ENCODE measurements around the gene EPHA2.

EPHA2 gene

GRCh38 chr1:16078925-16079656, 76.8 kb downstream of the EPHA2 start:
- H3K9me3 ChIP-seq = no peaks in the 10 kb centered on the region
- no peaks in the 10 kb centered on the region for H4K20me1 ChIP-seq
- TF ChIP-seq Cebpa-rat (IDR thresholded peaks at IDR 0.05) = no peak
- H3K36me3 ChIP-seq = no peaks in the 10 kb centered on the region
- H3K4me3 ChIP-seq = no peak overlapping the region
- H3K27me3 ChIP-seq = peaks cover 5% of the 10 kb centered on the region; the same call in 1 of the 2 replicates
- peak overlapping the region; percentile 49 for H3K4me2 ChIP-seq
- H3K4me1 ChIP-seq = peaks cover 7% of the 10 kb centered on the region
- H3K9ac ChIP-seq = no peak overlapping the region
- 0 out of 2 replicates have a peak overlapping the region, but pooled peaks have one; percentile 7 for H3K27ac ChIP-seq

- Histone ChIP-seq H3K9ac (no peak overlapping the region), H3K4me3 (no peak overlapping the region)
These were observed 78.2 kb downstream of the EPHA2 start for GRCh38 chr1:16077406-16078245.

GRCh38 chr1:16076865-16077238, 79.0 kb downstream of the EPHA2 start:
- Histone ChIP-seq H3K4me3 (no peak overlapping the region), H3K36me3 (no peaks in the 10 kb centered on the region), H3K9me3 (no peaks in the 10 kb centered on the region), H3K9ac (no peak overlapping the region), H3K4me1 (peaks cover 26% of the 10 kb centered on the region), H3K27ac (no peak overlapping the region), H3K27me3 (peaks cover 27% of the 10 kb centered on the region), H3K4me2 (no peak overlapping the region), H4K20me1 (peaks cover 6% of the 10 kb centered on the region)
- no peak for TF ChIP-seq Cebpa-rat (IDR thresholded peaks at IDR 0.05)

More at GRCh38 chr1:16077406-16078245, 78.2 kb downstream of the EPHA2 start:
- no peaks in the 10 kb centered on the region for H3K9me3 ChIP-seq
- TF ChIP-seq Cebpa-rat (IDR thresholded peaks at IDR 0.05) = no peak
- no peaks in the 10 kb centered on the region for H3K36me3 ChIP-seq
- peaks cover 19% of the 10 kb centered on the region; the same call in 1 of the 2 replicates for H3K27me3 ChIP-seq
- H4K20me1 ChIP-seq = no peaks in the 10 kb centered on the region
- peaks cover 18% of the 10 kb centered on the region for H3K4me1 ChIP-seq
- H3K4me2 ChIP-seq = no peak overlapping the region
- no peak overlapping the region for H3K27ac ChIP-seq

- Histone ChIP-seq H3K4me3 (no peak overlapping the region), H3K27ac (no peak overlapping the region), H3K27me3 (peaks cover 30% of the 10 kb centered on the region), H3K9ac (no peak overlapping the region), H3K4me2 (no peak overlapping the region), H4K20me1 (peaks cover 10% of the 10 kb centered on the region), H3K4me1 (peaks cover 27% of the 10 kb centered on the region), H3K36me3 (no peaks in the 10 kb centered on the region), H3K9me3 (no peaks in the 10 kb centered on the region)
- no peak for TF ChIP-seq Cebpa-rat (IDR thresholded peaks at IDR 0.05)
These were observed 79.6 kb downstream of the EPHA2 start for GRCh38 chr1:16076031-16076864.

GRCh38 chr1:16075337-16076030, 80.4 kb downstream of the EPHA2 start:
- H4K20me1 ChIP-seq = peaks cover 10% of the 10 kb centered on the region
- no peak for TF ChIP-seq Cebpa-rat (IDR thresholded peaks at IDR 0.05)
- H3K4me1 ChIP-seq = peaks cover 27% of the 10 kb centered on the region
- H3K4me3 ChIP-seq = no peak overlapping the region
- H3K27me3 ChIP-seq = peaks cover 30% of the 10 kb centered on the region
- no peak overlapping the region for H3K9ac ChIP-seq
- H3K27ac ChIP-seq = no peak overlapping the region
- no peaks in the 10 kb centered on the region for H3K9me3 ChIP-seq
- no peaks in the 10 kb centered on the region for H3K36me3 ChIP-seq
- H3K4me2 ChIP-seq = no peak overlapping the region
